ENCODE results near the gene OTOG.
"Not testable (repeated sequence)": the region's sequence is repeated elsewhere in the genome, so short reads cannot be mapped to it uniquely, and the experiment has no call there.

Gene OTOG

GRCh38 chr11:17607591-17608570, 60.8 kb downstream of the OTOG start:
- no peak for DNase-seq

GRCh38 chr11:17608821-17609220, 61.8 kb downstream of the OTOG start:
- no peak for DNase-seq

- DNase-seq: no peak
Measured at GRCh38 chr11:17609291-17610084, 62.4 kb downstream of the OTOG start.

- no peak for DNase-seq
Measured at GRCh38 chr11:17610085-17610894, 63.2 kb downstream of the OTOG start.

GRCh38 chr11:17611049-17611448, 64.0 kb downstream of the OTOG start:
- DNase-seq: no peak

GRCh38 chr11:17611503-17612220, 64.6 kb downstream of the OTOG start:
- DNase-seq: no peak

GRCh38 chr11:17612221-17613188, 65.4 kb downstream of the OTOG start:
- DNase-seq: no peak

GRCh38 chr11:17613428-17613962, 66.4 kb downstream of the OTOG start:
- DNase-seq: no peak

- DNase-seq: no peak
Measured at GRCh38 chr11:17613983-17614382, 66.9 kb downstream of the OTOG start.

GRCh38 chr11:17622711-17623110, 75.7 kb downstream of the OTOG start:
- not testable (repeated sequence) for DNase-seq

- DNase-seq: no peak
Measured at GRCh38 chr11:17629113-17629512, 82.1 kb downstream of the OTOG start.

GRCh38 chr11:17630936-17631335, 83.9 kb downstream of the OTOG start:
- DNase-seq: no peak

GRCh38 chr11:17631702-17632365, 84.8 kb downstream of the OTOG start:
- no peak for DNase-seq

GRCh38 chr11:17633279-17633986, 86.4 kb downstream of the OTOG start:
- DNase-seq: no peak

GRCh38 chr11:17633987-17634775, 87.1 kb downstream of the OTOG start:
- DNase-seq: no peak

GRCh38 chr11:17634776-17635550, 87.9 kb downstream of the OTOG start:
- DNase-seq: no peak

- DNase-seq: no peak
Measured at GRCh38 chr11:17635551-17635938, 88.5 kb downstream of the OTOG start.

GRCh38 chr11:17636721-17637120, 89.7 kb downstream of the OTOG start:
- DNase-seq: no peak

All from midbrain (tissue), 1 donor.